HepG2 (cell line): ENCODE results near the gene RIMBP2. TPM values are rescaled to one million over a fixed set of nuclear protein-coding genes. Genes with fewer than 3 reads are reported as not detected.
"Not testable (repeated sequence)": the region's sequence is repeated elsewhere in the genome, so short reads cannot be mapped to it uniquely, and the experiment has no call there.

Source experiments
- ATAC-seq: fragments of 200-7000 bp; cut with Tn5 transposase; 3 replicates; pipeline ENCODE4 v1.9.1; 2020; ENCODE audit warnings: mild to moderate bottlenecking, moderate library complexity
- BruUV-seq: library from RNA; stranded (reverse); fragments of 400-500 nt; replicated peaks from 2 replicates; lab custom pipeline; 2021; lab: Mats Ljungman, UMichigan
- CTCF ChIA-PET: fragments of 300-600 bp; formaldehyde crosslinking; extraction: SDS; loops from one replicate; lab custom pipeline; 2021; ENCODE audit warnings: low total read pairs, inconsistent platforms, low intra/inter-chr PET ratio; lab: Yijun Ruan, JAX
- POLR2A ChIA-PET: fragments of 350-600 bp; sonication (Branson Sonifier 250); formaldehyde crosslinking; loops from one replicate; lab custom pipeline; 2020; ENCODE audit warnings: antibody characterized with exemption, inconsistent platforms; lab: Yijun Ruan, JAX
- DNase-seq: peaks from one replicate; pipeline ENCODE4 v3.0.0-alpha.2; 2015; ENCODE audit warnings: low spot score
- FAIRE-seq: peaks from 3 replicates; lab custom pipeline; 2011; peaks lifted over from hg19 to GRCh38; lab: Jason Lieb, UNC
- H2AFZ ChIP-seq: one replicate; pipeline ENCODE4 v1.6.1; 2011; ENCODE audit warnings: low read length, inconsistent platforms
- H3K27ac ChIP-seq: fragments of 300-600 bp; 3 replicates; pipeline ENCODE4 v1.8.0; 2011; ENCODE audit warnings: mixed run types, mild to moderate bottlenecking, mixed read lengths, low read length, inconsistent platforms; ENCODE audit not compliant: insufficient read depth; ENCODE audit errors: extremely low read length
- H3K27me3 ChIP-seq, 2 experiments: fragments of 200-600 bp in 1 of 2; 2 replicates in 1 of 2; 3 replicates in 1 of 2; pipeline versions ENCODE4 v1.6.0 to v1.8.0; 2011; ENCODE audit warnings: low read length in 2 of 2, mild to moderate bottlenecking in 2 of 2, moderate library complexity in 2 of 2, inconsistent platforms in 1 of 2; ENCODE audit not compliant: insufficient read depth in 2 of 2, control insufficient read depth in 1 of 2
- H3K36me3 ChIP-seq, 2 experiments: fragments of 200-600 bp in 1 of 2; replicated peaks in 1 of 2; 2 replicates in 1 of 2; 3 replicates in 1 of 2; pipeline versions ENCODE4 v1.5.1 to v1.8.0; 2011; ENCODE audit warnings: low read length in 2 of 2, inconsistent platforms in 1 of 2; ENCODE audit not compliant: insufficient read depth in 2 of 2, control insufficient read depth in 1 of 2
- H3K4me1 ChIP-seq: 2 replicates; pipeline ENCODE4 v1.5.1; 2012; ENCODE audit warnings: low read length, inconsistent platforms; ENCODE audit not compliant: insufficient read depth
- H3K4me2 ChIP-seq: 2 replicates; pipeline ENCODE4 v1.6.0; 2011; ENCODE audit warnings: low read depth, low read length, inconsistent platforms
- H3K4me3 ChIP-seq, 3 experiments: fragments of 200-600 bp in 1 of 3; sonication (generic), shearing (Covaris generic) in 1 of 3; replicated peaks in 1 of 3; 2 replicates each; pipeline ENCODE4 v1.5.1; 2011 to 2016; ENCODE audit warnings: low read length in 3 of 3, inconsistent platforms in 2 of 3, low read depth in 2 of 3, mild to moderate bottlenecking in 2 of 3, control low read depth in 1 of 3, mixed read lengths in 1 of 3; ENCODE audit not compliant: insufficient read depth in 1 of 3
- H3K79me2 ChIP-seq: one replicate; pipeline ENCODE4 v1.6.1; 2011; ENCODE audit warnings: low read length, inconsistent platforms; ENCODE audit not compliant: insufficient read depth
- H3K9ac ChIP-seq: 2 replicates; pipeline ENCODE4 v1.6.0; 2011; ENCODE audit warnings: mild to moderate bottlenecking, low read depth, low read length, inconsistent platforms; ENCODE audit not compliant: insufficient read depth
- H3K9me3 ChIP-seq: 2 replicates; pipeline ENCODE4 v1.5.1; 2012; ENCODE audit warnings: mild to moderate bottlenecking, low read length
- H4K20me1 ChIP-seq: 2 replicates; pipeline ENCODE4 v1.6.0; 2011; ENCODE audit warnings: inconsistent platforms, mild to moderate bottlenecking, low read length, moderate library complexity; ENCODE audit not compliant: insufficient read depth
- ATF2 ChIP-seq: sonication (generic); formaldehyde crosslinking; IDR thresholded peaks from 2 replicates; pipeline ENCODE4 v1.4.0; 2020; ENCODE audit warnings: missing genetic modification reagents
- ATF7 ChIP-seq, 2 experiments: fragments of 450-650 bp in 1 of 2; sonication (generic) in 1 of 2; formaldehyde crosslinking in 1 of 2; IDR thresholded peaks; 2 replicates each; pipeline versions ENCODE4 v1.4.0 to v1.6.1; 2016 to 2020; ENCODE audit warnings: antibody characterized with exemption in 1 of 2, mild to moderate bottlenecking in 1 of 2, missing genetic modification reagents in 1 of 2
- ATM ChIP-seq: fragments of 450-650 bp; IDR thresholded peaks from 2 replicates; pipeline ENCODE4 v1.7.1; 2017; ENCODE audit warnings: mild to moderate bottlenecking, borderline replicate concordance
- CEBPB ChIP-seq: IDR thresholded peaks from 2 replicates; pipeline ENCODE4 v1.6.1; 2011; ENCODE audit warnings: low read depth, low read length, improper control_type of control experiment, borderline replicate concordance
- CREB1 ChIP-seq, 2 experiments: fragments of 450-650 bp in 1 of 2; IDR thresholded peaks; 2 replicates each; pipeline ENCODE4 v1.6.1; 2016 to 2017; ENCODE audit warnings: control low read depth in 1 of 2, mild to moderate bottlenecking in 1 of 2, missing compliant biosample characterization in 1 of 2, missing genetic modification characterization in 1 of 2
- LCORL ChIP-seq, 2 experiments: fragments of 450-650 bp in 1 of 2; sonication (generic) in 1 of 2; formaldehyde crosslinking in 1 of 2; IDR thresholded peaks; 2 replicates each; pipeline versions ENCODE4 v1.5.0 to v1.6.1; 2017 to 2020; ENCODE audit warnings: antibody characterized with exemption in 1 of 2, missing genetic modification reagents in 1 of 2
- MYC ChIP-seq: sonication (generic); formaldehyde crosslinking; IDR thresholded peaks from 2 replicates; pipeline ENCODE4 v1.9.0; 2021; ENCODE audit warnings: missing genetic modification reagents, borderline replicate concordance
- ZNF282 ChIP-seq: fragments of 450-650 bp; IDR thresholded peaks from 2 replicates; pipeline ENCODE4 v1.6.1; 2018; ENCODE audit not compliant: partially characterized antibody
- ZNF652 ChIP-seq: IDR thresholded peaks from 2 replicates; pipeline ENCODE4 v1.6.1; 2016; ENCODE audit warnings: low read depth, borderline replicate concordance
- WGBS: methylation state at CpG from one replicate; pipeline ENCODE4 v1.1.6; 2017; ENCODE audit warnings: low lambda C conversion rate; 5-methylcytosine and 5-hydroxymethylcytosine counted together
- in situ Hi-C: cut with HindIII; loops from 2 replicates; pipeline ENCODE4 v1.10.0; 2017; ENCODE audit warnings: low pct_unique_long_range_greater_than_20kb; ENCODE audit not compliant: extremely low pct_ligation_motif_present
- intact Hi-C: fragments of 100-400 bp; cut with micrococcal nuclease; formaldehyde crosslinking; loops from one replicate; pipeline ENCODE4 v1.10.0; 2022; ENCODE audit not compliant: unreplicated experiment
- polyA plus RNA-seq, 8 experiments: library from polyadenylated mRNA; depleted of rRNA in 3 of 8; stranded (reverse) in 7 of 8; unstranded in 1 of 8; fragments of >200 nt; fragmentation: Illumina TruSeq in 4 of 8; extraction: Trizol in 4 of 8; gene quantifications; 2 replicates each; pipeline versions ENCODE4 v1.2.1 to v1.2.3, GENCODE V29; 2011 to 2016; ENCODE audit warnings: low read depth in 4 of 8, missing spikeins in 1 of 8, mixed read lengths in 1 of 8; ENCODE audit not compliant: insufficient read depth in 1 of 8
- total RNA-seq, 5 experiments: library from RNA; depleted of rRNA; stranded (reverse); fragments of >200 nt; fragmentation: Illumina TruSeq; extraction: Trizol; gene quantifications; 2 replicates each; pipeline ENCODE4 v1.2.3, GENCODE V29; 2016; ENCODE audit warnings: low read depth in 1 of 5

Gene RIMBP2
- total and polyA plus RNA-seq, 2 of the 13 experiments (the other 11 are each of a cell fraction or from before 2014, with no cell fraction given) = 0.03 TPM; not detected in 1

- in situ Hi-C loops = no loop called here
Measured at GRCh38 chr12:130587966-130588365, 128.1 kb downstream of the RIMBP2 start.

GRCh38 chr12:130584475-130584874, 131.6 kb downstream of the RIMBP2 start:
- H3K36me3 ChIP-seq; POLR2A ChIA-PET; H3K79me2 ChIP-seq; CTCF ChIA-PET; ATAC-seq; H3K4me1 ChIP-seq; H4K20me1 ChIP-seq; in situ Hi-C loops; H3K27me3 ChIP-seq; DNase-seq; H3K27ac ChIP-seq; intact Hi-C loops; H3K9me3 ChIP-seq; H3K4me3 ChIP-seq; H3K9ac ChIP-seq; FAIRE-seq; H3K4me2 ChIP-seq; BruUV-seq; H2AFZ ChIP-seq; TF ChIP-seq ATF7, CREB1, LCORL (CRISPR knock-in tag; IDR thresholded peaks at IDR 0.05): not testable (repeated sequence)
- TF ChIP-seq ZNF282 = peak; percentile 67
- TF ChIP-seq ATM = peak; percentile 73; the same call in 1 of the 2 replicates
- peak; percentile 100 for TF ChIP-seq ATF7 (IDR thresholded peaks at IDR 0.05)
- peak; percentile 82 for TF ChIP-seq CEBPB
- peak; percentile 96 for TF ChIP-seq CREB1 (IDR thresholded peaks at IDR 0.05)
- peak; percentile 39; the same call in 1 of the 2 replicates for TF ChIP-seq LCORL (IDR thresholded peaks at IDR 0.05)

More at GRCh38 chr12:130587966-130588365, 128.1 kb downstream of the RIMBP2 start:
- no peak overlapping the region for H3K4me2 ChIP-seq
- H3K9ac ChIP-seq = no peak overlapping the region
- H3K27ac ChIP-seq = no peak overlapping the region
- H4K20me1 ChIP-seq = no peaks in the 10 kb centered on the region
- BruUV-seq = no TSS peak
- H3K4me3 ChIP-seq = no peak overlapping the region
- WGBS = 4% methylated on average over 4 of the region's 4 CpGs
- H3K4me1 ChIP-seq = no peaks in the 10 kb centered on the region
- H3K36me3 ChIP-seq = no peaks in the 10 kb centered on the region
- ATAC-seq = no peak
- no peaks in the 10 kb centered on the region for H3K9me3 ChIP-seq
- CTCF ChIA-PET = no interaction called here
- intact Hi-C loops = no loop called here
- FAIRE-seq = no peak
- no peak for DNase-seq
- H2AFZ ChIP-seq = no peak overlapping the region
- no peaks in the 10 kb centered on the region for H3K79me2 ChIP-seq
- POLR2A ChIA-PET = no interaction called here
- TF ChIP-seq ZNF652 (no peak), ATF2 (CRISPR knock-in tag) (no peak), MYC (CRISPR knock-in tag) (no peak)
- peaks cover 2 to 18% of the 10 kb centered on the region in 2 experiments; a peak in 3 of 5 replicates for H3K27me3 ChIP-seq
